DOHH2 (cell line): ENCODE measurements around the gene HTR6.

Source experiments
- CTCF ChIP-seq: fragments of 200-600 bp; sonication (generic); IDR thresholded peaks from one replicate; pipeline ENCODE4 v1.5.1; 2014; ENCODE audit warnings: antibody characterized with exemption, mild to moderate bottlenecking, low read depth, low read length; ENCODE audit not compliant: poor library complexity, severe bottlenecking
- EZH2phosphoT487 ChIP-seq: fragments of 200-600 bp; sonication (generic); IDR thresholded peaks from 2 replicates; pipeline ENCODE4 v1.6.1; 2017; ENCODE audit warnings: borderline replicate concordance, mild to moderate bottlenecking, antibody characterized with exemption, low read length, moderate library complexity, mixed read lengths

DNA sequence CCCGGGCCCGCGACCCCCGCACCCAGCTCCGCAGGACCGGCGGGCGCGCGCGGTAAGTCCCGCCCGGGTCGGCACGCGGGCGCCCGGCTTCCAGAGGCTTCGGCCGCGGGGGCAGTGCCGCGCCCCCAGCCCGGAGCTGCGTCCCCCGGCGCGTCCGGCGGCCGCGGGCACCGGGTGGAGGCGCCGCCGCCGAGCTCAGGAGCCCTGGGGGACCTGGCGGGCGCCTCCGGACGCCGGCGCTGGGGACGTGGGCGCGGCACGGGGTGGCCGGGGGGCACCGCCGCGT is 20.3 kb upstream of the HTR6 start:
- TF ChIP-seq EZH2phosphoT487 (no peak), CTCF (no peak)
